Hindlimb muscle (tissue), 1 donor: ENCODE results near the gene FADD. TPM values are rescaled to one million over a fixed set of nuclear protein-coding genes. Genes with fewer than 3 reads are reported as not detected.

Source experiments
- DNase-seq: peaks from one replicate; pipeline ENCODE4 v3.0.0-alpha.2; 2013
- polyA plus RNA-seq: library from polyadenylated mRNA; unstranded; fragments of 120-200 nt; gene quantifications from one replicate; pipeline ENCODE4 v1.2.1, GENCODE V29; 2013; ENCODE audit not compliant: insufficient read length

FADD gene
- 9.9 TPM for polyA plus RNA-seq

DNA sequence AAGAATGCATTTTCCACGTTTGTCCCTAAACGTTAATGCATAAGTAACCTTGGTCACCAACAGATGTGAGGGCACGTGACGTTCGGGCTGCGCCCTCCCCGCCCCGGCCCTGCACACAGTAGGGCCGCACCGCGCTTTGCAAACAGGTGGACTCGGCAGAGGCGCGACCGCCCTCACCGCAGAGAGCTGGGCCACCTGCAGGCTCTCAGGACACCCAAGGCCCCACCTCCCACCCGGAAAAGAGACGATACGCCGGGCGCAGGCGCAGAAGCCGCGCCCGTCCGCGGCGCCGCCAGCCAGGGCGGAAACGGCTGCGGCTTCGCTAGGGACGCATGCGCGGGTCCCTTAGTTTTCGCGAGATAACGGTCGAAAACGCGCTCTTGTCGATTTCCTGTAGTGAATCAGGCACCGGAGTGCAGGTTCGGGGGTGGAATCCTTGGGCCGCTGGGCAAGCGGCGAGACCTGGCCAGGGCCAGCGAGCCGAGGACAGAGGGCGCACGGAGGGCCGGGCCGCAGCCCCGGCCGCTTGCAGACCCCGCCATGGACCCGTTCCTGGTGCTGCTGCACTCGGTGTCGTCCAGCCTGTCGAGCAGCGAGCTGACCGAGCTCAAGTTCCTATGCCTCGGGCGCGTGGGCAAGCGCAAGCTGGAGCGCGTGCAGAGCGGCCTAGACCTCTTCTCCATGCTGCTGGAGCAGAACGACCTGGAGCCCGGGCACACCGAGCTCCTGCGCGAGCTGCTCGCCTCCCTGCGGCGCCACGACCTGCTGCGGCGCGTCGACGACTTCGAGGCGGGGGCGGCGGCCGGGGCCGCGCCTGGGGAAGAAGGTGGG is at the start of gene FADD:
FADD (plus strand) TSS at position 377 of the 831 bp plus-strand sequence; CDS start at position 541, 164 bp downstream.
- DNase-seq: peak; percentile 94

DNA sequence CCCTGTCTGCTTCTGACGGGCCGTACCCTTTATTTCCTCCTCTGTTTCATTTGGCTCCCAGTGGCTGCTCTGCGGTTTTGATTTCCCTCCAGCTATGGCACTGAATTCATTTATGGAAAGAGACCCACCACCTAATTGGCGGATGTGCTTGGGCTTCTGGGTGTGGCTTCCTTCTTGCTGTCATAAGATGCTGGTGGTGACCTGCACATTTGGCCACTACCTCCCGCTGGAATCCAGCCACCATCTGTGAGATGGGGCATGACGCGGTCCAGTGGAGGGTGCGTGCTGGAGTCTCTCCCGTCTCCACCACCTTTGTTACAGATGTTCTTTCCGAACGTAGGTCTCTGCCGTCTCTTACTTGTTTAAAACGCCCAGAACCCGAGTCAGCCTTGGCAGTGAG is 47.7 kb upstream of the FADD start:
- no peak for DNase-seq

DNA sequence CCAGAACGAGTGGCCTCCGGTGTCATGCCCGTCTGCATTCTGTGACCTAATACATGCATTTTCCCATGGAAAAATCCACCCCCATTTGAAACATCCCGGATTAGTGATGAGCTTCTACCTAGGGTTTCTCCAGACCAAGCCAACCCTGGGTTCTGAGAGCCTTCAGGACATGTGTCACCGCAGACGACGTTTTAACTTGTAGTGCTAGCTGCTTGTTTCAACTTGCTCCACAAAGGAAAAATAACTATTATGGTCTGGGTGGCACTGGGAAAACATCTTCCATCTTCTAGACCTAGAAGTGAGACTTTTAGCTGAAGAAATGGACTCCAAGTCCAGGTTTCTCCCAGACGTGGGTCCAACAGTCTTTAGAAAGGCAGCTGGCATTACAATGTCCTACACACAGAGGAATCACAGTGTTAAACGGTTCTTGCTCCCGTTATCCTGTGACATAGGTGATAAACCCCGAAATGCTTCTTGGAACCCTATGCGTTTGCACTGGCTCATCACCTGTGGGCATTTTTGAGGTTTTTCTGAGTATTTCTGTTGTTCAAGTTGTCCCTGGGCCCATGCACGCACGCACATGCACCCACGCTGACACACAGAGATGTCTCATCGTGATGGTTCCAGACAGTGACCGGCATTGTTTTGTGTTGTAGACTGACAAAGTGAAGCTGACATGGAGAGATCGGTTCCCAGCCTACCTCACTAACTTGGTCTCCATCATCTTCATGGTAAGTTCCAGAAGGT is 46.6 kb upstream of the FADD start:
- DNase-seq: no peak

DNA sequence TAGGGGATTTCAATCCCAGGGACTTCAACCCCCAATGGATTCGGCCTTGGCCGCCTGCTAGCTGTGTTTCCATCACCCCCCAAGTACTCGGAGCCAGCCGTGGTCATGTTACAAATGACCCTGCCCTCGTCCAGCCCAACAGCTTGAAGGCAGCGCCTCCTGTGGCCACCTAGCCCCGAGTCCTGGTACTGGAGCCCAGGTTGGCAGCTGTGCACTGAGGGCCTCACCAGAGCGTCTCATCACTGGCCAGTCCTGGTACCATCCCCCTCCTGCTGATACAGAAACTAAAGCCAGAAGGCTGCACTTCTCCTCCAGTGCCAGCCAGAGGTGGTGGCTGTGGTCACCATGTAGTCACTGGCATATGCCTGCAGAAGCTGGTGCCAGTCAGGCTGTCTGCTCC is 44.9 kb upstream of the FADD start:
- no peak for DNase-seq

DNA sequence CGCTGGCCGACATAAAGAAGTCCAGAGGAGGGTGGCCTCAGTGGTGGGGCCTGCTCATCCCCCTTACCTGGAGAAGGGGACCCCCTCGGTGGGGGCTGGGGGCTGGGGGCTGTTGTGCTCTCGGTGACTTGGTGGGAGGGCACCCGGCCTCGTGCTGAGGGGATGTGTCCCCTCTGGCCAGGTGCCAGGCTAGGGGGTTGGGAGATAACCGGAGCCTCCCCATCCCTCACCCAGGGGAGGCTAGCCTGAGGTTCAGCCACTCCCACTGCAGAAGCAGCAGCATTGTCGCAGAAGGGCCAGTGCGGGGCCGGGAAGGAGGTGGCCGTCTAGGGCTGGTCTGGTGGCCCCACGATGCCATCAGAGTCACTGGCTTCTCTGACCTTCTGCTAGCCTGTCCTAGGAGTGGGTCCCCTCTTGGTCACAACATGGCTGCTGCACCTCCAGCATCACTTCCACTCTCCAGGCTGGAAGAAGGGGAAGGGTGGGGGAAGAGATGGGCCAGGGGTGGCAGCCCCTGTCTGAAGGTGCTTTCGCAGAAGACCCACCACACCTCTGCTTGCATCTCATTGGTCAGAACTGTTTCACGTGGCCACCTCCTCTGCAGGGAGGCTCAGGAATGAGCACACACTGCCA is 44.2 kb upstream of the FADD start:
- no peak for DNase-seq

DNA sequence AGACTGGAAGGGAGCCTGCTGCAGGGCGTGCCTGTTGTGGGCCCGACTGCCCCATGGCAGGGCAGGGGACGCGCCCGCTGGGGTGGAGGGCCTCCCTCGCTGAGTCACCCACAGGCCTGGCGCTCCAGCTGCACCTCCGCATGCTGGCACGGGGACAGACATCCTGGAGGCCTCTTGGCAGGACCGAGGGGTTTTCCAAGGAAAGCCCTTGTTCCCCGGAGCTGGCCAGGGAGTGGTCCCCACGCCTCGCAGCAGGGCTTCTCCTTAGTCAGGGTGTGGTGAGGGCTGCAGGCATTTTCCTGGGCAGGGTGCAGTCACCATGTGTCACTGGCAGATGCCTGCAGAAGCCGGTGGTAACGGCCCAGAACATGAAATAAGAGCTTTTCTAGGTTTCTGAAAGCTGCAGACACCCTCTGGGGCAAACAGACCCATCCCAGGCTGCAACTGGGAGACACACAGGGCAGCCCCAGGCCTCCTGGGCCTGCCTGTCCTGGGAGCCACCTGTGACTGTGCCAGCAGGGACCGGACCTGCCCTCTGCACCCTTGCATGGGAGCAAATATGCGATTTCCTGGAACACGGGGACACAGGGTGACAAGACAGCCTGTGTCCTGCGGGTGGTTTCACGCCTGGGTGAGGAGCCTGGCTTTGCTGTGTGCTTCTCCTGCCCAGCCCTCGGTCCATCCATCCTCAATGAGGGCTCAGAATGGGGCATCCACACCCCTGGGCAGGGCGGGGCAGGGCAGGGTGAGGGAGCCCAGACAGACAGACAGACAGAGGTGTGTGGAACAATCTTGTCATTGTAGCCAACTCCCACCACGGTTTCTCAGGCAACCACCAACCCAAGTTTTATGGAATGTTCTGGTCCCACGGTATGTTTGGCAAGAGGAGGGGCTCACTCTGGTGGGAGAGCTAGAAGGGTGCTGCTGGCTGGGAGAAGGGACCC is 43.2 kb upstream of the FADD start:
- DNase-seq: no peak

DNA sequence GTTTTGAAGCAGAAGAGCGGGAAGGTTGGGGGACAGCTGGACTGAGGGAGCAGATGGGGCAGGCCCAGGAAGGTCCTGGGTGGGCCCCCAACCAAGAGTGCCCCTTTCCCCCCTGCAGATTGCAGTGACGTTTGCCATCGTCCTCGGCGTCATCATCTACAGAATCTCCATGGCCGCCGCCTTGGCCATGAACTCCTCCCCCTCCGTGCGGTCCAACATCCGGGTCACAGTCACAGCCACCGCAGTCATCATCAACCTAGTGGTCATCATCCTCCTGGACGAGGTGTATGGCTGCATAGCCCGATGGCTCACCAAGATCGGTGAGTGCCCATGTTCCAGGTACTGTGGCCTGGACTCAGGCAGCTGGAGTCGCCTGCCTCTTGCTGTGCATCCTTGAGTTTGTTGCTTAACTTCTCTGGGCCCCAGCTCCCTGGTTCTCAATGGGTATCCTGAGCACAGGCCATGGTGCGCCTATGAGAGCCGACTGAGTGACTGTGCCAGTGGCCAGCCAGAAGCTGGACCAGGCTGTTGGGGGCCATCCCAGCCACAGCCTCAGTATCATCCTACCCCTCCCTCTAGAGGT is 42.0 kb upstream of the FADD start:
- DNase-seq: no peak

DNA sequence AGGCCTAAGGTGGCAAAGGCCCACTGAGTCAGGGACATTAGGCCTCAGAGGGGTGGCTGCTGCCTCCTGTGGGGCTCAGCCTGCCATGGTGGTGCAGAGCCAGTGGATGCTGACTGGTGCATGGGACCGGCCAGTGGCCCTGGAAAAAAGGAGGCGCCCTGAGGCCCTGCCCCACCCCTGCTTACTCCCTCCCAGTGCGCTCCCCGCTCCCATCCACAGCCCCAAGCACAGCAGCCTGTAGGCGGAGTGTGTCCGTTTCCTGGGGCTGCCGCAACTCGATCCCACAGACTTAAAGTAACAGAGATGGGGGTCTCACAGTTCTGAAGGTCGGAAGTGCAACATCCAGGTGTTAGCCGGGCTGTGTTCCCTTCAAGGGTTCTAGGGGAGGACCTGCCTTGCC is 38.4 kb upstream of the FADD start:
- DNase-seq: no peak

DNA sequence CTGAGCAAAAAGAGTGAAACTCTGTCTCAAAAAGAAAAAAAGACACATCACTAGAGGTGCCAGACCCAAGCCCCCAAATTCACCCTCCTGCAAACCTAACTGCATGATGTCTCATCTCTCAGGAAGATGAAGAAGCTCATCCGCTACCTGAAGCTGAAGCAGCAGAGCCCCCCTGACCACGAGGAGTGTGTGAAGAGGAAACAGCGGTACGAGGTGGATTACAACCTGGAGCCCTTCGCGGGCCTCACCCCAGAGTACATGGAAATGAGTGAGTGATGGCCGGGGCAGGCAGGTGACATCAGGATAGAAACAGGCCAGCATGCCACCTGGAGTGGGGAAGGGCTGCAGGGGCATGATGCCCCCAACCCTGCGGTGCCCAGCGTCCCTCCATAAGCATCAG is 36.0 kb upstream of the FADD start:
- no peak for DNase-seq

DNA sequence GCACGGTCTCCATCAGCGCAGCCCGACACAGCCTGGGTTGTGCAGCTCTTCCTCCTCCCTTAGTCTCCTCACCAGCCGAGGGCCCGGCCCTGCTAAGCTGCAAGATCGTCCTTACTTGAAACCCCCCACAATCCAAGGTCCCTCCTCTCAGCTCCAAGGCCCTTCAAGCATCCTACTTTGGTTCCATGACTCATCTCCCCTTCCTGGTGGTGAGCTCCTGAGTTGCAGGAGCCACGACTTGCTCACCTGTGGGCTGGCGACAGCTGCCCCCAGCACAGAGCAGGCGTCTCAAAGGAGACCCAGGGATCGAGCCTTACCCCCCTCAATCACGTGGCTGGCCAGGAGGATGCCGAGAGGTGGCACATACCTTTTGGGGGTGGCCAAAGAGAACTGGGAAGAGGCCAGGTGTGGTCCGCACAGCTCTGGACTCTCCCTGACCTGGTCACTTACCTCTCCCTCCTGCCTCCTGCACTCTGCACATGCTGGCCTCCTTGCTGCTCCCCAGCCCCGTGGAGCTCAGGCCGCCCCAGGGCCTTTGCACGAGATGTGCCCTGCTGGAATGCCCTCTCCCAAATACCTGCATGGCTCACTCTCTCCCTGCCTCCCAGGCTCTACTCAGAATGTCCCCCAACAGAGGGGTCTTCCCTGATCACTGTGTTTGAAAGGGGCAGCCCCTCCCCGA is 35.2 kb upstream of the FADD start:
- DNase-seq: no peak

DNA sequence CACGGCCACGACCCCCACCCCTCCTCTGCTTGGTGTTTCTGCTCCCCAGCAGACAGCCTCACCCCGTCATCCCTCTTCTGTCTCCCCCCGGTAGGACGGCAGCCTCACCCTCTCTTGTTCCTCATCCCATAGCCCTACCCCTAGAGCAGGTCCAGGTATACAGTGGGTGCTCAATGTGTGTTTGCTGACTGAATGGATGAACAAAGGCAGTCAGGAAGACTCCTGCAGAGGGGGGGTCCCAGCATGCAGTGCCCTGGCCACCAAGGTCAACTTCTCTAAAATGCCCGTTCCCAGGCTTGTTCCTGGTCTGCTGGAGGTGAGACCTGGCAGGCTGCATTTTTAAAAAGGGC is 34.7 kb upstream of the FADD start:
- no peak for DNase-seq

DNA sequence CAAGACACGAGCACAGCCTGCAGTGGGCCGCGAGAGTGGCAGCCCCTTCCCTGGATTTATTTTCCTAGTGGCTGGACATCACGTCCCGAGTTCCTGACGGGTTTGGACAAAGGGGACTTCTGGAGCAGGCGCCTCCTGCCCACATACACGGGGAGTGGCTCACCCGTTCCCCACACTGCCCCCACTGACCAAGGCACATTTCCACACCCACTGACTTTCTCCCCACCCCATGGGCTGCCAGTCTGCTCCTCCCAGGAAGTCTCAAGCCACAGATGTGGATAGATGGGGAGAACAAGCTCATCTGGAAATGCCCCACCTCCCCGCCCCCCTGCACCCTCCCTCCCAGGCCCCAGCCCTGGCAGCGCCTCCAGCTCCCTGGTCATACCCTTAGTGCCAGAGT is 34.0 kb upstream of the FADD start:
- no peak for DNase-seq

DNA sequence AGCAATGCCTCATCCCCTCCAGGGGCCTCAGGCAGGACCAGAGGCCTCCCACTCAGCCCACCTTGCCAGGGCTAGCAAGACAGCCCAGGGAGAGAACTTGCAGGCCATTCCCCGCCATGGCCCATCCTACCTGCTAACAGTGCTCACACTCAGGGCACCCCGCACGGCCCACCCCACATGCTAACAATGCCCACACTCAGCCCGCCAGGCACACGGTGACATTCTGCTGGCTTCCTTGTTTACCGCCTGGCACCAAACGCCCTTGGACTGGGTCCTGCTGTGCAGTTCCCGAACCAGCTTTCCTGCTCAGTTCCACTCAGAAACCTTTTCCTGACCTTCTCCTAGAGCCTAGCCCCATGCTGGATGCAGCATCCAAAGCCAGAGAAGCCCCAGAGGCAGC is 33.5 kb upstream of the FADD start:
- DNase-seq: no peak

DNA sequence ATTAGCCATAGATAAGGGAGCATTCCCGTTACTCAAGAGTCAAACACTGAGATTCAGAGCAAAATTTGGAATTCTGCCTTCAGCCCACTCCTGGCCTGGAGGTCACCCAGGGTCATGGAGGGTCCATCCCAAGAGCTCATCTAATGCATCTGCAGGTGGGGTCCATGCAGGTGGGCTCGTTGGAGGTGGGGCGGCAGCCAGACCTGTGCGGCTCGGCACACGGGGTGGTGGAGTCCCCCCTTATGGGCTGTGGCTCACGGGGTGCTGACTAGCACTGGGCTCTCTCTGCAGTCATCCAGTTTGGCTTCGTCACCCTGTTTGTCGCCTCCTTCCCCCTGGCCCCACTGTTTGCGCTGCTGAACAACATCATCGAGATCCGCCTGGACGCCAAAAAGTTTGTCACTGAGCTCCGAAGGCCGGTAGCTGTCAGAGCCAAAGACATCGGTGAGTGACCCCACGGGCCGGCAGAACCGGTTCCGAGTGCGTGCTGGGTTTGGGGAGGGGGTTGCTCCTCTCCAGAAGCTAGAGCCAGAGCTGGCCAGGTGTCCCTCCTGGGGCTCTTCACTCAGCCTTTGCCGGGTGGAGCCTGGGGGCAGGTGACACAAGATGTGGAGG is 32.4 kb upstream of the FADD start:
- DNase-seq: no peak

DNA sequence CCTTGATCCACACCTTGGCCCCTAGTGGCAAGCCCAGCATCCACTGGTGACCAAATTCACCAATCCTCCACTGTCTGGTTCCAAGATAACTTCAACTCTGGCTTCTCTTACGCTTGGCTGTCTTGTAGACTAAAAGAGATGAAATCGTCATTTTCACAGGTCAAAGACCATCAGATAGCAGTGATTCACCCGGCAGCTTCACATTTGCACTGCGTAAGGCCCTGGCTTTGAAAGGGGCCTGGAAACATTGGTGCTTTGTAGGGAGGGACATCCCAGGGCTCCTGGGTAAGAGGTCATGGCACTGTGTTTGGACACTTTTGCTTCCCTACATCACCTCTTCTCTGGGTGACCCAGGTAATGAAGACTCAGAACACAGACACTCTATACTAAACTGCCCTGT is 30.1 kb upstream of the FADD start:
- no peak for DNase-seq

DNA sequence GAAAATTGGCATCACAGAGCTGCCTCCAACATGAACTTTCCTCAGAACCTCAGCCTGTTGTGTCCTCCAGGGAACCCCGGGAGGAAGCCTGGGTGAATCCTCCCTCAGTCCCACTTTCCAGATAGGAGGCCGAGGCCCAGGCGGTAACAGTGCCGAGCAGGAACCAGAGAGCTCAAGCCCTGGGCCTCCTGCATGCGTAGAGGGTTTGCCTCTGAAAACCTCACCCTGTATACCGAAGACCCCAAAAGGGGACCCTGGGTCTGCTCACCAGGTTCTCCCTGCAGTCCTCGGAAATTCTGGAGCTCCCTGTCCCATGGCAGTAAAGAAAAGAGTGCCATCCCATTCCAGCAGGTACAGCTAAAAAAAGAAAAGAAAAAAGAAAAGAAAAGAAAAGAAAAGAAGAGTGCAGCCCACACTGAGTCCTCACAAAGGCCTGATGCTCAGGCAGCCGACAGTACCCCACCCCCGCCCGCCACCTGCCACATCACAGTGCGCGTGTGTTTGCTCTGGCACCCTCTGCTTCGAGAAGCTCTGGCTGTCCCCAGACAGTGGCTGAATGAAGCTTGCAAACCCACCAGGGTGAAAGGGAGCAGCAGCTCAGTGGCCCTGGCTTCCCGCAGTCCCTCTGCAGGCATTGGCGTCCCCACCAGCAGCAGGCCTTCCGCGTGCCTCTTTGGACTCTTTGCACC is 28.4 kb upstream of the FADD start:
- no peak for DNase-seq

- no peak for DNase-seq
These were observed 27.8 kb upstream of the FADD start for GRCh38 chr11:70175236-70175698.

DNA sequence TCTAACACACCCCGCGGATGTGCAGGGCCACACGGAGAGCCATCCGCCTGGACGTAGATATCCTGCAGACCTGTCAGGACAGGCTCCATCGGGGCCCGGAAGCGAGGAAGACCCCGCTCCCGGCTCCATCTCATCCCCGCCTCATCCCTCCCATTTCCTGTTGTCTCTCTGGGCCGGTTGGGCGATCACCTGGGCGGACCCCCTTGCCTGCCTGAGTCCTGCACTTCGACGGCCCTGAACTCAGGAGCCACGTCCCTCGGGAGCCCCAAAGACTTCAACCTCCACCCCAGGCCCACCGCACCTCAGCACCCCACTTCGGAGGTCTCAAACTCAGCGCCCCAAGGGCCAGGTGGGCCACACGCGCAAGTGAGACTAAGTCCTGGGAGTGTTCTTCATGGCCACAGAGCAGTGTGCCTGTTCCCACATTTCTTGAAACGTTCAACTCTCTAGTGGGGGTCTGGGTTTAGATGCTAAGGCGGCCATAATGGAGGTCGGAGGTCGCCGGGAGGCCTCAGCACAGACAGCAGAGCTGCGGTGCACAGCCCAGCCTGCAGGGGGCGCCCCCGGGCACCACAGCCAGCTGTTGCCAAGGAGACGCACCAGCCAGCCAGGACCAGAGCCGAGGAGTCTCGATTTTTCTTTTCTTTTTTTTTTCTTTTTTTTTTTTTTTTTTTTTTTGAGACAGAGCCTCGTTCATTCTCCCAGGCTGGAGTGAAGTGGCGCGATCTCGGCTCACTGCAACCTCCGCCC is 26.0 kb upstream of the FADD start:
- DNase-seq: no peak

DNA sequence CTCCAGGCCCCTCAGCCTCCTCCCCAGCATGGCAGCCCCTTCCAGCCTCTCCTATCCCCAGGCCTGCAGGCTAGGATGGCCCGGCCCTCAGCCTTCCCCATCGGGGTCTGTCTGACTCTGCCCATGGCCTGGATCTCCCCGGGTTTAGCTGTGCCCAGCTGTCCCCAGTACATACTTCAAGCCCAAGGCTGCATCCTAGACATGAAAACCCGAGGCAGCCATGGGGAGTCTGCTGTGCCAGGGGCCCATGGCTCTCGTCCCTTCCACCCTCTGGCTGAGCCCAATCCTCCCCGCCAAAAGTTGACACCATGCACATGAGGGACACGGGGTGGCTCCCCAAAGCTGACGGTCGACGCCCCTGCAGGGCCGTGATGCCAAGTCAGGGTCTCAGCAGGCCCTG is 22.2 kb upstream of the FADD start:
- no peak for DNase-seq

DNA sequence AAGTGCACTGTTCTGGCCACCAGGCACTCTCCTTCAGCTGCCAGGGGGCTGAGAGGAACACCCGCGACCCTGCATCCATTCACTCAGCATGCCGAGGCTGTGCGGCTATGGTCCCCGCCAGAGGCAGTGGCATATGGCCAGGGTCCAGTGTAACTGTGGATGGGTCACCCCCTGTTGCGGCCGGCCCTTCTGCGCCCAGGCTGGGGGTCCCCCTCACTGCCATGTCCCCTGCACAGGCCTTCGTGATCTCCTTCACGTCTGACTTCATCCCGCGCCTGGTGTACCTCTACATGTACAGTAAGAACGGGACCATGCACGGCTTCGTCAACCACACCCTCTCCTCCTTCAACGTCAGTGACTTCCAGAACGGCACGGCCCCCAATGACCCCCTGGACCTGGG is 20.8 kb upstream of the FADD start:
- DNase-seq: no peak
